GM21390 (cell line): ENCODE results near the gene NTHL1.

ENCODE experiments used
- ATAC-seq: cut with Tn5 transposase; IDR thresholded peaks from one replicate; pipeline ENCODE4 v1.9.1; 2021; ENCODE audit not compliant: unreplicated experiment

The NTHL1 gene

DNA sequence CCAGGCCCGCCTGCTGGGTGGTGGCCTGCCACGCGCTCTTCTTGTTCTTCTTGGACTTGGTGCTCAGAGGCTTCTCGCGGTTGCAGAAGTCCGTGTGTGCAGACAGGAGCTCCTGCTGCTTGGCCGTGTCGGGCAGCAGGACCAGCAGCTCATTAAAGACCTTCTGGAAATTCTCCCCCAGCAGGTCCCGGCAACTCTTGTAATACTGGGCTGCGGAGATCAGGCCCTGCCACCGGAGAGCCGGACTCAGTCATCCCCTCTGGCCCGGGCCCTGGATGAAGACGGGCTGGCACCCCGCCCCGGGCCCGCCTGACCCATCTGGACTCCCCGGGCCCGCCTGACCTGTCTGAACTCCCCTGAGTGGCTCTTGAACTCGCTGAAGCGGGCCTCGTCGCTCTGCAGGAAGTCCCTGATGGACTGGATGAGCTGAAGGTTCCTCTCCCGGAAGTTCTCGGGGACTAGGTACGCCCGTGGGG lies 49.2 kb downstream of the NTHL1 start:
- ATAC-seq, result no peak

DNA sequence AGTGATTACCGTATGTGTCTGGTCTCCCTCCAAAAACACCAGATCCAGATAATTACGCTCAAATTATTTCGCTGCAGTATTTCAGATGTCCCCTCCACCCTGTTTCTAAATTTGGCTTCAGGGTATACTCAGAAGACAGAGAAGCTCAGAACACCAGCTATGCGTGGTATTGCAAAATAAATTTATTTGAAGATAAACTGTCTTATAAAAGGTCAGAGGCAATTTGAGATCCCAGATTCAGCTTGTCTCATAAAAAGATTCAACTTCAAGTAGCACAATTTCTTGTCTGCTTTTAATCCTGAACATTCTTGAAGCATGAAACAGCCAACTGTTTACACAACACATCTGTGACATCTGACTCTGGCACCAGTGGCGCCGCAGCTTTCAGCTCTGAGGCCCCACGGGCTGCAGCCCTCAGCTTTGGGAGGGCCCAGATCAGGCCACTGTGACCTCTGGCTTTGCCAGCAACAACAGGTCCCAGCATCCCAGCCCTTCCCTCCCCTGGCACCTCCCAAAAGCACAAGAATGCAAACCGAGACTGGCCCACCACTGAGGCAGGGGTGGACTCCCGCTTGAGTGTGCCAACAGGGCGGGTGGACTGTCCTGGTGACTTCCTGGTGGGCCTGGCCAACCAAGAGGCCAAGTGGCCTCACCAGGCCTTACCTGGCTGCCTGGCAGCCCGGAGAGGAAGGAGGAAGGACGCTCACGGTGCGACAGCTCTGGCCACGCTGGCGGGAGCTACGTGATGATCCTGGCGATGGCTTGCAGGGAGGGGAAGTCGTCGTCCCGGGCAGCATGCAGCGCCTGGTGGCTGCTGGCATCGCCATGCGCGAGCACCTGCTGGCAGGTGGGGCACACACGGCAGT lies 49.9 kb downstream of the NTHL1 start:
- no peak for ATAC-seq

DNA sequence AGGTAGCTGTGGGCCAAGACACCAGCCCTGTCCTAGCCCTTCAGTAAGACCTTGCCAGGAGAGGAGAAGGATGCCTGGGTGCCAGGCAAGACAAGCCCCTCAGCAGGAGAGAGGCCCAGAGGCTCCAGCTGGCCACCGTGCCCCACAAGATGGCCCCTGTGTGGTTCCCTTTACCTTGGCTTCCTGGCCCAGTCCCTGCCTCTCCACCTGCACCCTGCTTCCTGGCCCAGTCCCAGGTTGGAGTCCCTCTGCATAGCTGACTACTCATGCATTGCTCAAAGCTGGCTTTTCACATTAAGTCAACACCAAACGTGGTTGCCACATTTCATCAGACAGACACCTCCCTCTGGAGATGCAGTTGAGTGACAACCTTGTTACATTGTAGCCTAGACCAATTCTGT lies 53.9 kb downstream of the NTHL1 start:
- no peak for ATAC-seq

DNA sequence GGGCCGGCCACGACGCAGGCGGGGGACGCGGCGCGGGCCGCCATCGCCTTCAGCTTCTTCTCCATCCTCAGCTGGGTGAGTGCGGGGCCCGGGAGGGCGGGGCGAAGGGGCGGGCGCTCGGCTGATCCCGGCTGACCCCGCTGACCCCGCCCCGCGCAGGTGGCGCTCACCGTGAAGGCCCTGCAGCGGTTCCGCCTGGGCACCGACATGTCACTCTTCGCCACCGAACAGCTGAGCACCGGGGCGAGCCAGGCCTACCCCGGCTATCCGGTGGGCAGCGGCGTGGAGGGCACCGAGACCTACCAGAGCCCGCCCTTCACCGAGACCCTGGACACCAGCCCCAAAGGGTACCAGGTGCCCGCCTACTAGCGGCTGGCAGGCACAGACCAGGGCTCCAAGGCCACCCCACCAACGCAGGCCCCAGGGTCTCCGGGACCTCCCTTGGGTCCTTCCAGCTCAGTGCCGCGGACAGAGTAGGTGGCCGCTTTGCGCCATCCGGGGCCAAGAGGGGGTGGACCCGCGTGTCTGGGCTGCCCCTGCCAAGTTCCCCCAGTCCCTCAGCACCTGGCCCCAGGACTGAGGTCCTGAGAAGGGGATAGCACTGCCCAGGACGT lies 54.8 kb downstream of the NTHL1 start:
- no peak for ATAC-seq

- peak; percentile 42 for ATAC-seq
Observed at GRCh38 chr16:1991948-1992703, 55.5 kb downstream of the NTHL1 start.

- ATAC-seq, result no peak
Observed at GRCh38 chr16:1991588-1991947, 56.1 kb downstream of the NTHL1 start.

DNA sequence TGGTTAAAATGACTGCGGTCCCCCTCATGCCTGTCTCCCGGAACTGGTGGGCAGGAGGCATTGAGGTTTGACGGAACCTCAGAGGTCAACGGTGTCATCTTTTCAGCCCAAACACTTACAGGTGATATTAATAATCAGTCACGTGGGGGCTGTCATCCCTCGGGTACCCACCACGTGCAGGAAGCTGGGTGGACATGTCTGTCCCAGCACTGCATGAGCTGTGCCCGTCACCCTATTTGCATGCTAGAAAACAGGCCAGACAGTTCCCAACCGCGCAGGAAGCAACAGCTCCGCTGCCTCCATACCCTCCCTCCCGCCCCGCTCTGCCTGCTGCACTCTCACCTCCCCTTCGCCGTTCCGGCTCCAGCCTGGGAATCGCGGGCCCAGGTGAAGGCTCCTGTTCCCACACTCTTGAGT lies 56.5 kb downstream of the NTHL1 start:
- ATAC-seq, result peak; percentile 28

DNA sequence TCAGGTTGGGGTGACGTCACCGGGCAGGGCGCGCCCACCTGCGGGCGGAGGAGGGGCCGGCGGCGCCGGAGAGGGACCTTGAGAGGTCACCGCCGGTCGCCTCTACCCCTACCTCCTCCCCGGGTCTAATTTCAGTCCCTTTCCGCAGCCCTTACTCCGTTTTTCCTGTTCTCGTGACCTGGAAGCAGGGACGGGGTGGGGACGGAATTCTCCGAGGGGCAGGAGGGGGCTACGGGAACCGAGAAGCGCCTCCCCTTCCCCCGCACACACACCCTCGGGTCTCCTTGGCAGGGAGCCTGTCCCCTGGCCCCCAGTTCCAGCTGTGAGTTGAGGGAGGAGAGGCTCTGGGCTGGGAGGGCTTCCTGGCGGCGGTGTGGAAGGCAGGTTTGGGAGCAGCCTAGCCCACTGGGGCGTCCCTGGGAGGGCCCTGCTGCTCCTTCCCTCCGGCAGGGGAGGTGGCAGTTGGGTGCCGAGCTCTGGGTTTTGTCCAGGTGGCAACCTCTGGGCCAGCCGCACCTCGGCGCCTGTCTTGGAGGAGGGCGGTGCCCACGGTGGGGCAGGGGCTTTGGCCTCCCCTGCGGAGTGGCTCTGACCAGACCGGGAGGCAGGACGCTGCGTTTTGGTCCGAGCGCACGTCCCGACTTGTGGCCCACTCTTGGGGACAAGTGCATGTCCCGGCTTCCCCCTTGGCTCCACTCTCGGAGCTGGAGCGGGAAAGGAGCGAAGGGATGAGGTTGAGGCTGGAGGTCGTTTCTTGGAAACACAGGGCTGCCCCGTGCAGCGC lies 57.1 kb downstream of the NTHL1 start:
- ATAC-seq, result no peak

DNA sequence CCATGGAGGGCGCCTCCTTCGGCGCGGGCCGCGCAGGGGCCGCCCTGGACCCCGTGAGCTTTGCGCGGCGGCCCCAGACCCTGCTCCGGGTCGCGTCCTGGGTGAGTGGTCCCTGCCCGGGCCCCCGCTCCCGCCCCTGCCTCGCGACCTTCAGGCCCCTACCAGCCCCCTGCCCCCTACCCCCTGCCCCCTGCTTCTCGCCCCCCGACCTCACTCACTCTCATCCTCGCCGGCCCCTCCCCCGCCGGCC lies 57.6 kb downstream of the NTHL1 start:
- no peak for ATAC-seq
